GM12875 (cell line): ENCODE measurements around the gene L1TD1.

Source experiments
- H3K4me3 ChIP-seq: one replicate; pipeline ENCODE4 v1.5.1; 2011; ENCODE audit warnings: low read depth, low read length, control low read depth
- TF ChIP-seq, protein P1 (sequence below): IDR thresholded peaks from 2 replicates; pipeline ENCODE4 v1.5.1; 2011; ENCODE audit warnings: low read depth, mild to moderate bottlenecking, control low read depth, inconsistent platforms, low read length, moderate library complexity, borderline replicate concordance; ENCODE audit not compliant: insufficient read depth

The L1TD1 gene

DNA sequence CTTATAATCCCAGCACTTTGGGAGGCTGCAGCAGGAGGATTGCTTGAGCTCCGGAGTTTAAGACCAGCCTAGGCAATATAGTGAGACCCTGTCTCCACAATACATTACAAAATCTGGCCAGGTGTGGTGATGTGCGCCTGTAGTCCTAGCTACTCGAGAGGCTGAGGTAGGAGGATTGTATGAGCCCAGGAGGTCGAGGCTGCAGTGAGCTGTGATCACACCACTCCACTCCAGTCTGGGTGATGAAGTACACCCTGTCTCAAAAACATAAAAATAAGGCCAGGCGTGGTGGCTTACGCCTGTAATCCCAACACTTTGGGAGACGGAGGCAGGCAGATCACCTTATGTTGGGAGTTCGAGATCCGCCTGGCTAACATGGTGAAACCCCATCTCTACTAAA lies 27.7 kb downstream of the L1TD1 start:
- no peak overlapping the region for H3K4me3 ChIP-seq
- TF ChIP-seq, protein P1, sequence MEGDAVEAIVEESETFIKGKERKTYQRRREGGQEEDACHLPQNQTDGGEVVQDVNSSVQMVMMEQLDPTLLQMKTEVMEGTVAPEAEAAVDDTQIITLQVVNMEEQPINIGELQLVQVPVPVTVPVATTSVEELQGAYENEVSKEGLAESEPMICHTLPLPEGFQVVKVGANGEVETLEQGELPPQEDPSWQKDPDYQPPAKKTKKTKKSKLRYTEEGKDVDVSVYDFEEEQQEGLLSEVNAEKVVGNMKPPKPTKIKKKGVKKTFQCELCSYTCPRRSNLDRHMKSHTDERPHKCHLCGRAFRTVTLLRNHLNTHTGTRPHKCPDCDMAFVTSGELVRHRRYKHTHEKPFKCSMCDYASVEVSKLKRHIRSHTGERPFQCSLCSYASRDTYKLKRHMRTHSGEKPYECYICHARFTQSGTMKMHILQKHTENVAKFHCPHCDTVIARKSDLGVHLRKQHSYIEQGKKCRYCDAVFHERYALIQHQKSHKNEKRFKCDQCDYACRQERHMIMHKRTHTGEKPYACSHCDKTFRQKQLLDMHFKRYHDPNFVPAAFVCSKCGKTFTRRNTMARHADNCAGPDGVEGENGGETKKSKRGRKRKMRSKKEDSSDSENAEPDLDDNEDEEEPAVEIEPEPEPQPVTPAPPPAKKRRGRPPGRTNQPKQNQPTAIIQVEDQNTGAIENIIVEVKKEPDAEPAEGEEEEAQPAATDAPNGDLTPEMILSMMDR, result no peak

DNA sequence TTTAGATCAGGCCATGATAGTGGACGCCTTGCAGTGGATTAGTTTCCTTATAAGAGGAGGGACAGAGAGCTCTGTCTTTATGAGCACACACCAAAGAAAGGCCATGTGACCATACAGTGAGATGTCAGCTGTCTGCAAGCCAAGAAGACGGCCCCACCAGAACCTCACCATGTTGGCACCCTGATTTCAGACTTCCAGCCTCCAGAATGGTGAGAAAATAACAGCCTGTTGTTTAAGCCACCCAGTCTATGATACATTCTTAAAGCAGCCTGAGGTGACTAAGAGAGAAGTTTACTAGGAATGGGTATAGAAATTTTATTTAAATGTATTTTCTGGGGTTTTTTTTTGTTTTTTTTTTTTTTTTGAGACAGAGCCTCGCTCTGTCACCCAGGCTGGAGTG lies 29.5 kb downstream of the L1TD1 start:
- TF ChIP-seq, protein P1, result no peak
- no peak overlapping the region for H3K4me3 ChIP-seq

DNA sequence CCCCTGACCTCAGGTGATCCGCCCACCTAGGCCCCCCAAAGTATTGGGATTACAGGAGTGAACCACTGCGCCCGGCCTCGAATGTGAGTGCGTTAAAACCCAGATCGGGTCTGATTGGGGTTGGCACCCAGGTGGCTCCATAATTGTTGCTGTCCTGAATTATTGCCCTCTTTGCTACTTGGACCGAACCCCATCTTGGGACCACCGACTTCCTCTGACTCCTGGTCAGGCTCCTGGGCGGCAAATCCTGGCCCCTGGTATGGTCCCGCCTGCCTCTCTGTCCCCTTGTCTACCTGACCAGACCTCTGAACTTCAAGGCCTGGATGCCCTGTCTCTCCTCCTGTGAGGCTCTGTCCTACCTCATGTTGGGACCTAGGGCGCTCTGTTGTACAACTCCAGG lies 32.8 kb downstream of the L1TD1 start:
- H3K4me3 ChIP-seq, result no peak overlapping the region
- TF ChIP-seq, protein P1, result no peak

DNA sequence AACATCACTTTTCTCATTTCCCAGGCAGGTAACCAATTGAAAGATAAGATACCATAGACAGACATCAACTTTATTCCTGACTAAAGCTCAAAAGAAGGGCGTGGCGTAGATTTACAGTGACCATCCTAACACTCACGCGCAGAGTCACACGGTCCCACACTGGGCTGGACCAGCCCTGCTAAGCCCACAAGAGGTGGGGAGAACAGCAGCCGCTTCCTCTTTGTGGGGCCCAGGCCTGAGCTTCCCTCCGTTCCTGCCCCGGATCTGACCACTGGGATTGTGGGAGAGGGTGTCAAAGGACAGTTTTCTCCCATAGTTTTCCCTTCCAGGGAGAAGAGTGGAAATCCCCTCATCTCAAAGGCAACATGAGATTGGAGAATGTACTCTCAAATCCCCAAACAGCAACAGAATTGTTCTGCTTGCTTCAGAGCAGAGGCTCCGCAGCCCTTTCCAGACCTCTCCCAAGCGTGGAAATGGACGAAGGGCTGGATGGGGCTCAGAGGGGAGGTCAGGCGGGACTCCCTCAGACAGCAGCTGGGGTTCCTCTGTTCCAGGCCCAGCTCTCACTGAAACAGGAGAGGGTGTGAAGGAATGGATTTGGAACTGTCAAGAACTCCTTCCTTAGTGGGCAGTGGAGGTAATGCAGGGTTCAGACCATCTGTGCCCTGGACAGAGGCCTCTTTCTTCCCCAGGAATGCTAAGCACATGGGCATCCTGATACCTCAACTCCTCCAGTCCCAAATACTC lies 33.7 kb downstream of the L1TD1 start:
- no peak overlapping the region for H3K4me3 ChIP-seq
- TF ChIP-seq, protein P1, result no peak

DNA sequence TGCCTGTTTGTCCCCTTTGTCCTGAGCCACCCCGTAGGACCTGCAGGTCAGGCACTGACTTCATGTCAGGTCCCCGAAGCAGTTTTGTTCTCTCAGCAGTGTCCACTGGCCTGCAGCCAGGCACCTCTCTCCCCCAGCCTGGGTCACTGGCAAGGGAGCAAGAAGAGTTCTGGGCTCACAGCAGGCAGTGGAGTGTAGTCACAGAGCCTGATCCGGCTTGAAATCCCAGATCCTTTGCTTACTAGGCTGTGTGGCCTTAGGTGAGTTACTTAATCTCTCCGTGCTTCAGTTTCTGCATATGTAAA lies 34.2 kb downstream of the L1TD1 start:
- H3K4me3 ChIP-seq, result no peak overlapping the region
- TF ChIP-seq, protein P1, result no peak

DNA sequence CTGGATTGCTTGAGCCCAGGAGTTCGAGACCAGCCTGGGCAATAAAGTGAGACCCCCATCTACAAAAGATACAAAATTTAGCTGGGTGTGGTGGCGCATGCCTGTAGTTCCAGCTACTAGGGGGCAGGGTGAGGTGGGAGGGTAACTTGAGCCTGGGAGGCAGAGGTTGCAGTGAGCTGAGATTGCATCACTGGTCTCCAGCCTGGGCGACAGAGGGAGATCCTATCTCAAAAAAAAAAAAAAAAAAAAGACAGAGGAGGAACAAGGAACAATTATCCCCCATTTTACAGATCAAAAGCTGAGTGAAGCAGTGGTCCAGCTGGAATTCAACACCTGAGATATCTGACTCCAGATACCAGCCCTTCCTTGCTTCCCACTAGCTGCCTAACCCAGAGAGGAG lies 34.8 kb downstream of the L1TD1 start:
- TF ChIP-seq, protein P1, result no peak
- H3K4me3 ChIP-seq, result no peak overlapping the region

DNA sequence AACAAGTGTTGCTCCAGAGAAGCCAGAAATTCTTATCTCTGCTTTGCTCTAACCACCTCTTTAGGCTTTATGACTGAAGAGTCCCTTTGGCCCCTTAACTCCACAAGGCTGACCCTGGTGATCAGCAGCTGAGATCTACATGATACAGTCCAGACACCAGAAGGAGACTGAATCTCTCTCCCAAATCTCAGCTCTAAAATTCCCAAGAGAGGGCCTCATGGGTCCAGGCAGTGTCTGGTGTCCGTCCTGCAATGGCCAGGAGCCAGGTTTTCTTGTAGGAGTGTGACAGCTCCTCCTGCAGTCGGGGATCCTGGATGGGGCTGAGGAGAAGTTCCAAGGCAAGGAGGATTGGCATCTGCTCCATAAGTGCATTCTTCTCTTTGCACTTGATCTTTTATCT lies 35.3 kb downstream of the L1TD1 start:
- TF ChIP-seq, protein P1, result no peak
- H3K4me3 ChIP-seq, result no peak overlapping the region
